ENCODE measurements around the gene RNF208.

RNF208 gene

DNA sequence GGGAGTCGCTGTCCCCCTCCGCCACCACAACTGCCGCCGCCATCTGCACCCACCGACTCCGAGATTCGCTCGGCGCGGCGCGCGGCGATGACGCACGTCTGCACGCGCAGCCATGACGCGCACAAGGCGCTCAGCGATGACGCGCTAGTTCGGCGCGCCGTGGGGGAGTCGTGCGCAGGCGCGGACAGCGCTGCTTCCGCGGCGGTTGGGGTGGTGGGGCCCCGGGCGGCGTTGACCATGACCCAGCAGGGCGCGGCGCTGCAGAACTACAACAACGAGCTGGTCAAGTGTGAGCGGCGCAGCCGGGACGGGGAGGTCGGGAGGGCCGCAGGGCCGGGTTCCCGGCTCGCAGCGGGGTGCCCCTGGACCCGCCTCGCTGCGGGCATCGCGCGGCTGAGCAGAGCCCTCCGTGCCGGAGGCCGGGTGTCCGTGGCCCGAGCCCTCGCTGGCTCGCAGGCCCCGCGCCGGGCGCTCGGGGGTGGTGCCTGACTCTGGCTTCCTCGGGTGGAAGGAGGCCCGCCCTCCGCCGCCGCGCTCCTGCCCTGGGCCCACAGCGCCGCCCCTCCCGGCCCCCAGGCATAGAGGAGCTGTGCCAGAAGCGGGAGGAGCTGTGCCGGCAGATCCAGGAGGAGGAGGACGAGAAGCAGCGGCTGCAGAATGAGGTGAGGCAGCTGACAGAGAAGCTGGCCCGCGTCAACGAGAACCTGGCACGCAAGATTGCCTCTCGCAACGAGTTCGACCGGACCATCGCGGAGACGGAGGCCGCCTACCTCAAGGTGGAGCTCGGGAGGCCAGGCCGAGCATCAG lies 33.3 kb downstream of the RNF208 start, which contains the start of the genes ANAPC2 and SSNA1:
Gene ANAPC2, minus strand, starts transcription at position 71 of the 807 bp plus-strand sequence. Its CDS starts 28 bp downstream, at position 43.
Gene SSNA1, plus strand, starts transcription at position 187 of the 807 bp plus-strand sequence. Its CDS starts 51 bp downstream, at position 238.
- no peaks in the 10 kb centered on the region for H3K9me3 ChIP-seq (ENCODE audit: low read depth, low read length)
- peak within 1 kb of the TSS; percentile 89 for H3K27ac ChIP-seq
- peak; percentile 16 for DNase-seq (ENCODE audit: low read depth, low spot score)
- H3K36me3 ChIP-seq (ENCODE audit: insufficient read depth, low read length), result peaks cover 6% of the 10 kb centered on the region; the same call in 1 of the 2 replicates
- peak within 1 kb of the TSS; percentile 97 for H3K4me3 ChIP-seq
- H3K9ac ChIP-seq (ENCODE audit: insufficient read length), result peak within 1 kb of the TSS; percentile 96
- no peak for TF ChIP-seq EZH2 (IDR thresholded peaks at IDR 0.05)
- peak; percentile 85 for TF ChIP-seq FOXP2 (optimal IDR thresholded peaks at IDR 0.05; ENCODE audit: control extremely low read depth, extremely low read length, insufficient read depth)
- peak; percentile 94 for TF ChIP-seq POLR2AphosphoS5 (IDR thresholded peaks at IDR 0.05; ENCODE audit: borderline replicate concordance, low read depth, low read length)

DNA sequence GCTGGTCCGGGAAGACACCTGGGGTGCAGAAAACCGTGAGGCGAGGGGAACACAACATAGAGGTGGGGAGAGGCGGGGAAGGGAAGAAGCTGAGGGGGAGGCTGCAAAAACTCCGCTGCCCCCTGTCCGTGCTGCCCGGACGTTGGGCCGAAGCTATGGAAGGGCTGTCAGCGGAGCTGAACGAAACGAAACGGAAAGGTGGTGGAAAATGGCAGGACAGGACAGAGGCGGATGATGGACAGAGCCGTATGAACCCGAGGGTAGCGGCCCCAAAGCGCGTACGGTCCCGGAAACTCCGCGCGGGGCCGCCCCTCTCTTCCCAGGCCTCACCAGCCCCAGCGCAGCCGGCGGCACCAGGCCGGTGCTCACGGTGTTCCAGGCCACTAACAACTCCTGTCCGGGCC lies 34.0 kb downstream of the RNF208 start:
- peak overlapping the region; percentile 96 for H3K9ac ChIP-seq (ENCODE audit: insufficient read length)
- H3K9me3 ChIP-seq (ENCODE audit: low read depth, low read length), result no peaks in the 10 kb centered on the region
- TF ChIP-seq EZH2 (IDR thresholded peaks at IDR 0.05) (no peak), POLR2AphosphoS5 (IDR thresholded peaks at IDR 0.05; ENCODE audit: borderline replicate concordance, low read depth, low read length) (no peak), FOXP2 (optimal IDR thresholded peaks at IDR 0.05; ENCODE audit: control extremely low read depth, extremely low read length, insufficient read depth) (no peak)
- no peak for DNase-seq (ENCODE audit: low read depth, low spot score)
- peaks cover 12% of the 10 kb centered on the region; the same call in 1 of the 2 replicates for H3K36me3 ChIP-seq (ENCODE audit: insufficient read depth, low read length)
- peak overlapping the region; percentile 97 for H3K4me3 ChIP-seq
- peak overlapping the region; percentile 62 for H3K27ac ChIP-seq

DNA sequence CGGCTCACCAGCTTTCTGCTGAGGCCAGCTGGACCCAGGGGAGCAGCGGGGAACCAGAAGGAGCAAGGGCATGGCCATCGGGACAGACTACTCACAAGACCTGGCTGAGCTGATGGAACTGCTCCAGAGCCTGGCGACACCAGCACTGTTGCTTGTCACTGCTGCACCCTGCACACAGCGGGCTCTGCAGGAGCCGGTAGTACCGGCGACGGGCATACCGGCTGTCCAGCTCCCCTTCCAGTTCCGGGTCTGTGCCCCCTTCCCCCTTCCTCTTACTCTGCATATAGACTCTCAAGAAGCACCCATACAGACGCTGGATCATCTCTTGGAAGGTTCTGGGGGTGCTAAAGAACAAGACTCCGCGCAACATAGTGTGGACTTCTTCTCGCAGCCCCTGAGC lies 34.7 kb downstream of the RNF208 start:
- Histone ChIP-seq H3K4me3 (peak overlapping the region; percentile 97), H3K27ac (no peak overlapping the region), H3K9me3 (ENCODE audit: low read depth, low read length) (no peaks in the 10 kb centered on the region), H3K36me3 (ENCODE audit: insufficient read depth, low read length) (peaks cover 14% of the 10 kb centered on the region; the same call in 1 of the 2 replicates), H3K9ac (ENCODE audit: insufficient read length) (peak overlapping the region; percentile 96)
- TF ChIP-seq FOXP2 (optimal IDR thresholded peaks at IDR 0.05; ENCODE audit: control extremely low read depth, extremely low read length, insufficient read depth) (no peak), EZH2 (IDR thresholded peaks at IDR 0.05) (no peak), POLR2AphosphoS5 (IDR thresholded peaks at IDR 0.05; ENCODE audit: borderline replicate concordance, low read depth, low read length) (no peak)
- no peak for DNase-seq (ENCODE audit: low read depth, low spot score)

DNA sequence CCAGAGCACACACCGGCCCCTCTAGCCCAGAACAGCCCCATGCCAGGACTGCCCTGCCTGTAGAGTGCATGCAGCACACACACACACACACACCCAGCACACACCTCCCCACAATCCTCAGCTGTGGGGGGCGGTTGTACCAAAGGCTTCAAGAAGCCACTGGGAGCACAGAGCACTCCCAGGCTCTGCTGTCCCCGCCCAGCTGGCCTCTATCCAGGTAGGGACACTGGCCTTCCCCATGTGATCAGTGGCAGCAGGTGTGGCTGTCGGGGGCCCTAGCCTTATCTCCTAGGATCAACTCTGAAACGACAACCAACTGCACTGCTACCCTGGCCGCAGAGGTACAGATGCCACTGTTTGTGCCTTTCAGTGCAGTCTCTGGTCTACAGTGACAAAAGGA lies 35.7 kb downstream of the RNF208 start:
- Histone ChIP-seq H3K9ac (ENCODE audit: insufficient read length) (no peak overlapping the region), H3K4me3 (no peak overlapping the region), H3K36me3 (ENCODE audit: insufficient read depth, low read length) (peaks cover 14% of the 10 kb centered on the region; the same call in 1 of the 2 replicates), H3K27ac (no peak overlapping the region), H3K9me3 (ENCODE audit: low read depth, low read length) (no peaks in the 10 kb centered on the region)
- no peak for DNase-seq (ENCODE audit: low read depth, low spot score)
- TF ChIP-seq EZH2 (IDR thresholded peaks at IDR 0.05) (no peak), FOXP2 (optimal IDR thresholded peaks at IDR 0.05; ENCODE audit: control extremely low read depth, extremely low read length, insufficient read depth) (no peak), POLR2AphosphoS5 (IDR thresholded peaks at IDR 0.05; ENCODE audit: borderline replicate concordance, low read depth, low read length) (no peak)

DNA sequence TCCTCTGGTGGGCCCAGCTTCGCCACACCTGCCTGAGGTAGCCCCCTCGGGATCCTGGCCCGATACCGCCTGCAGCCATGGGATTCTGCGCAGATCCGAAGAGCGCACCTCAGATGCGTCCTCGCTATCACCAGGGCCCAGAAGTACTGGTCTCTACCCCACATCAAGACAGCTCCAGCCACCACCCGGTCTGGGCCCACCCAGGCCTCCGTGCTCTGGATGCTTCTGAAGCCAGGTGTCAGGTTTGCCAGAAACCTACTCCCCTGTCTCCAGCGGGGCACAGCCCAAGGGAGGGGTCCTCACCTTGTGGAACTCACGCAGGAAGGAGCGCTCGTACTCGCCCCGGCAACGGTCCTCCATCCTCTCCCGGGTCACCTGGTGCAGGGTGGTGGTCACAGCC lies 36.1 kb downstream of the RNF208 start:
- no peak overlapping the region for H3K4me3 ChIP-seq
- TF ChIP-seq FOXP2 (optimal IDR thresholded peaks at IDR 0.05; ENCODE audit: control extremely low read depth, extremely low read length, insufficient read depth), result no peak
- TF ChIP-seq POLR2AphosphoS5 (IDR thresholded peaks at IDR 0.05; ENCODE audit: borderline replicate concordance, low read depth, low read length), result no peak
- no peak for TF ChIP-seq EZH2 (IDR thresholded peaks at IDR 0.05)
- no peak overlapping the region for H3K9ac ChIP-seq (ENCODE audit: insufficient read length)
- DNase-seq (ENCODE audit: low read depth, low spot score), result no peak
- no peaks in the 10 kb centered on the region for H3K9me3 ChIP-seq (ENCODE audit: low read depth, low read length)
- H3K27ac ChIP-seq, result no peak overlapping the region
- peaks cover 14% of the 10 kb centered on the region; the same call in 1 of the 2 replicates for H3K36me3 ChIP-seq (ENCODE audit: insufficient read depth, low read length)

DNA sequence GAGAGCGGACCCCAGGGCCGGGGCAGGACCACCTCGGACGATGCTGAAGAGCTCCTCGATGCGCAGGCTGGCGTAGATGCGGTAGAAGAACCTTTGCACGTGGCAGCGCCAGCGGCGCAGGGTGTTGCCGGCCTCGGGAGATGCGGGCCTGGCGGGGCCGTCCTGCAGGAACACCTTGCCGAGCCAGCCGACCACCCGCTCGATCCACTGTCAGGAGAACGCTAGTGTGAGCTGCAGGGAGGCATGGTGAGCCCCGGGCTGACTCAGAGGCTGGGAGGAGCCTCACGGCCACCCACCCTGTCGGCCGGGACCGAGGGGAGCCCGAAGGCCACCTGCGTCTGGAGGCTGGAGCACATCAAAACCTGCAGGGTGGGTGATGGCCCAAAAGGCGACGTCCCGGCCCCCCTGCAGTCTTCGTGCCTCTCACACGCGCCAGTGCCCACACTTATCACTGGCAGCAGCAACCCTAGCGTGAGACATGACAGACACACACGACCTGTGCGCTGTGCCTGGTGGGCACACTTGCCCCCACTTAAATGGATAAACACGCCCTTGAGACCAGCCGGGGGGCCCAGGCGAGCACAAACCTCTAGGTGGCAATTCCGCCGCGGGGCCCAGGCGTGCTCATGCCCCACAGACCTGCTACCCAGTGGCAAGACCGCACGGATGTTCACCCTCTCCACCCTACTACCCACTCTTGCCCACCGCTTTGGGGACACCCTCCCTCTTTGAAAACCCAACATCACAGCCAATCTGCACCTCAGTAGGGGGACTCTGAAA lies 37.0 kb downstream of the RNF208 start:
- H3K27ac ChIP-seq, result no peak overlapping the region
- TF ChIP-seq FOXP2 (optimal IDR thresholded peaks at IDR 0.05; ENCODE audit: control extremely low read depth, extremely low read length, insufficient read depth), result no peak
- TF ChIP-seq POLR2AphosphoS5 (IDR thresholded peaks at IDR 0.05; ENCODE audit: borderline replicate concordance, low read depth, low read length), result no peak
- no peak for TF ChIP-seq EZH2 (IDR thresholded peaks at IDR 0.05)
- no peak for DNase-seq (ENCODE audit: low read depth, low spot score)
- no peak overlapping the region for H3K4me3 ChIP-seq
- H3K9ac ChIP-seq (ENCODE audit: insufficient read length), result no peak overlapping the region
- no peaks in the 10 kb centered on the region for H3K9me3 ChIP-seq (ENCODE audit: low read depth, low read length)
- H3K36me3 ChIP-seq (ENCODE audit: insufficient read depth, low read length), result peaks cover 11% of the 10 kb centered on the region; the same call in 1 of the 2 replicates

DNA sequence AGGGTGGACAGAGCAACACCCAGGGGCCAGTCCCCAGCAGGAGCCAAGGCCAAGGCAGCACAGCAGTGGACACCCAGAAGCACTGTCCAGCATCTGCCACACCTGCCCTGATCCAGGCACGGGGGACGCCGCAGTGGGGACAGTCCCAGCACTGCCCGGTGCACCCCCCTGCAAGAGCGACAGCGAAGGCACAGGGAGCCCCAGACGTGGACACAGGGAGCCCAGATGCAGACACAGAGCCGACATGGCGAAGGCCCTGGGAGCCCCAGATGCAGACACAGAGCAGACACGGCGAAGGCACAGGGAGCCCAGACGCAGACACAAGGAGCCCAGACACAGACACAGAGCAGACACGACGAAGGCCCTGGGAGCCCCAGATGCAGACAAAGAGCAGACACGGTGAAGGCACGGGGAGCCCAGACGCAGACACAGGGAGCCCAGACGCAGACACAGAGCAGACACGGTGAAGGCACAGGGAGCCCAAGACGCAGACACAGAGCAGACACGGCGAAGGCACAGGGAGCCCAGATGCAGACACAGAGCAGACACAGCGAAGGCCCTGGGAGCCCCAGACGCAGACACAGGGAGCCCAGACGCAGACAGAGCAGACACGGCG lies 38.0 kb downstream of the RNF208 start:
- TF ChIP-seq EZH2 (IDR thresholded peaks at IDR 0.05), result no peak
- no peak for TF ChIP-seq POLR2AphosphoS5 (IDR thresholded peaks at IDR 0.05; ENCODE audit: borderline replicate concordance, low read depth, low read length)
- no peak for TF ChIP-seq FOXP2 (optimal IDR thresholded peaks at IDR 0.05; ENCODE audit: control extremely low read depth, extremely low read length, insufficient read depth)
- Histone ChIP-seq H3K9ac (ENCODE audit: insufficient read length) (no peak overlapping the region), H3K27ac (no peak overlapping the region), H3K4me3 (no peak overlapping the region), H3K9me3 (ENCODE audit: low read depth, low read length) (no peaks in the 10 kb centered on the region), H3K36me3 (ENCODE audit: insufficient read depth, low read length) (peaks cover 8% of the 10 kb centered on the region; the same call in 1 of the 2 replicates)
- no peak for DNase-seq (ENCODE audit: low read depth, low spot score)

Data from SK-N-MC (cell line).